SK-N-SH (cell line): ENCODE measurements around the gene DSP. TPM values are rescaled to one million over a fixed set of nuclear protein-coding genes. Genes with fewer than 3 reads are reported as not detected.

Experiments used
- CTCF ChIA-PET: fragments of 300-600, 350-600 bp; formaldehyde crosslinking; extraction: SDS; loops from one replicate; lab custom pipeline; 2021; lab: Yijun Ruan, JAX
- POLR2A ChIA-PET: fragments of 350-600 bp; sonication (Branson Sonifier 250); formaldehyde crosslinking; extraction: SDS; loops from one replicate; lab custom pipeline; 2020; ENCODE audit warnings: antibody characterized with exemption, inconsistent platforms; lab: Yijun Ruan, JAX
- DNase-seq: peaks from one replicate; pipeline ENCODE4 v3.0.0; 2012
- H2AFZ ChIP-seq: fragments of 200-600 bp; sonication (generic); 2 replicates; pipeline ENCODE4 v1.8.1; 2016; ENCODE audit warnings: antibody characterized with exemption, mild to moderate bottlenecking, low read depth
- H3F3A ChIP-seq: fragments of 200-600 bp; sonication (generic); replicated peaks from 2 replicates; pipeline ENCODE3; 2016; ENCODE audit warnings: antibody characterized with exemption, mild to moderate bottlenecking; ENCODE audit not compliant: insufficient read depth
- H3K27ac ChIP-seq, 2 experiments: fragments of 200-500 bp in 1 of 2; fragments of 200-600 bp in 1 of 2; sonication (Bioruptor generic) in 1 of 2; sonication (generic), shearing (Covaris generic) in 1 of 2; 2 replicates each; pipeline versions ENCODE4 v1.5.1 to v1.6.1; 2014 to 2016; ENCODE audit warnings: low read depth in 2 of 2, inconsistent platforms in 1 of 2, low read length in 1 of 2, mild to moderate bottlenecking in 1 of 2, mixed read lengths in 1 of 2
- H3K27me3 ChIP-seq: fragments of 200-600 bp; sonication (generic), shearing (Covaris generic); 2 replicates; pipeline ENCODE4 v1.6.1; 2016; ENCODE audit warnings: mixed run types; ENCODE audit not compliant: insufficient read depth
- H3K36me3 ChIP-seq, 2 experiments: fragments of 200-500 bp in 1 of 2; fragments of 200-600 bp in 1 of 2; sonication (Bioruptor generic) in 1 of 2; sonication (generic) in 1 of 2; replicated peaks in 1 of 2; 2 replicates each; pipeline versions ENCODE3 to v1.5.1; 2014 to 2016; ENCODE audit warnings: low read length in 1 of 2, mild to moderate bottlenecking in 1 of 2; ENCODE audit not compliant: insufficient read depth in 2 of 2, control insufficient read depth in 1 of 2
- H3K4me1 ChIP-seq, 2 experiments: fragments of 200-500 bp in 1 of 2; fragments of 200-600 bp in 1 of 2; sonication (Bioruptor generic) in 1 of 2; sonication (generic), shearing (Covaris generic) in 1 of 2; 2 replicates each; pipeline versions ENCODE4 v1.5.1 to v1.6.1; 2014 to 2016; ENCODE audit warnings: low read depth in 1 of 2, low read length in 1 of 2, mixed run types in 1 of 2; ENCODE audit not compliant: insufficient read depth in 2 of 2, control insufficient read depth in 1 of 2
- H3K4me2 ChIP-seq: fragments of 200-600 bp; sonication (generic), shearing (Covaris generic); 2 replicates; pipeline ENCODE4 v1.6.1; 2017; ENCODE audit warnings: mixed run types
- H3K4me3 ChIP-seq, 2 experiments: fragments of 200-500 bp in 1 of 2; fragments of 200-600 bp in 1 of 2; sonication (Bioruptor generic) in 1 of 2; sonication (generic), shearing (Covaris generic) in 1 of 2; 2 replicates each; pipeline versions ENCODE4 v1.5.1 to v1.8.1; 2014 to 2016; ENCODE audit warnings: low read depth in 2 of 2, inconsistent platforms in 1 of 2, low read length in 1 of 2, mild to moderate bottlenecking in 1 of 2, mixed read lengths in 1 of 2, moderate library complexity in 1 of 2
- H3K79me2 ChIP-seq: fragments of 200-600 bp; sonication (generic); 2 replicates; pipeline ENCODE4 v1.8.1; 2017; ENCODE audit warnings: mild to moderate bottlenecking; ENCODE audit not compliant: insufficient read depth
- H3K9ac ChIP-seq: fragments of 200-600 bp; sonication (generic); 2 replicates; pipeline ENCODE4 v1.6.1; 2017; ENCODE audit warnings: mixed run types
- H3K9me2 ChIP-seq: fragments of 200-600 bp; sonication (generic); 2 replicates; pipeline ENCODE4 v1.6.1; 2017; ENCODE audit warnings: mixed run types
- H3K9me3 ChIP-seq: fragments of 200-600 bp; sonication (generic); 2 replicates; pipeline ENCODE4 v1.6.1; 2017; ENCODE audit warnings: mixed run types, mild to moderate bottlenecking, moderate library complexity
- H4K20me1 ChIP-seq: fragments of 200-600 bp; sonication (generic); 2 replicates; pipeline ENCODE4 v1.6.1; 2017; ENCODE audit warnings: mild to moderate bottlenecking, mixed run types; ENCODE audit not compliant: insufficient read depth
- EZH2phosphoT487 ChIP-seq: fragments of 200-600 bp; sonication (generic); IDR thresholded peaks from 2 replicates; pipeline ENCODE4 v1.6.1; 2017; ENCODE audit warnings: low read depth, mixed run types, mild to moderate bottlenecking, antibody characterized with exemption, moderate library complexity, borderline replicate concordance
- JUND ChIP-seq: IDR thresholded peaks from 2 replicates; pipeline ENCODE4 v1.4.0; 2012
- MEF2A ChIP-seq: IDR thresholded peaks from 2 replicates; pipeline ENCODE4 v1.4.0; 2012; ENCODE audit warnings: low read depth, borderline replicate concordance
- MXI1 ChIP-seq: IDR thresholded peaks from 2 replicates; pipeline ENCODE4 v1.6.1; 2012; ENCODE audit warnings: mild to moderate bottlenecking, low read depth, low read length, improper control_type of control experiment
- POLR2AphosphoS5 ChIP-seq: IDR thresholded peaks from 2 replicates; pipeline ENCODE4 v1.6.1; 2012; ENCODE audit warnings: low read depth, low read length
- RCOR1 ChIP-seq: fragments of 150-350 bp; IDR thresholded peaks from 2 replicates; pipeline ENCODE4 v1.6.1; 2017; ENCODE audit warnings: antibody characterized with exemption, low read length
- RFX5 ChIP-seq: IDR thresholded peaks from 2 replicates; pipeline ENCODE4 v1.6.1; 2012; ENCODE audit warnings: mild to moderate bottlenecking, improper control_type of control experiment, low read length
- RXRA ChIP-seq: IDR thresholded peaks from 2 replicates; pipeline ENCODE4 v1.4.0; 2012; ENCODE audit warnings: low read depth, mild to moderate bottlenecking, borderline replicate concordance
- SIN3A ChIP-seq: IDR thresholded peaks from 2 replicates; pipeline ENCODE4 v1.6.1; 2012; ENCODE audit warnings: low read depth, mild to moderate bottlenecking, low read length, moderate library complexity, borderline replicate concordance
- YY1 ChIP-seq: IDR thresholded peaks from 2 replicates; pipeline ENCODE4 v1.4.0; 2012; ENCODE audit warnings: low read depth, mild to moderate bottlenecking
- ZBTB33 ChIP-seq: IDR thresholded peaks from 2 replicates; pipeline ENCODE4 v1.4.0; 2012; ENCODE audit warnings: low read depth, borderline replicate concordance
- WGBS: methylation state at CpG from one replicate; pipeline ENCODE4 v1.1.6; 2017; ENCODE audit warnings: low lambda C conversion rate; 5-methylcytosine and 5-hydroxymethylcytosine counted together
- polyA plus RNA-seq, 3 experiments: library from polyadenylated mRNA; depleted of rRNA; stranded (reverse); fragments of >200 nt; gene quantifications; 2 replicates each; pipeline ENCODE4 v1.2.3, GENCODE V29; 2012
- TF ChIP-seq, protein P1 (sequence below): fragments of 150-350 bp; IDR thresholded peaks from 2 replicates; pipeline ENCODE4 v1.6.1; 2017; ENCODE audit warnings: antibody characterized with exemption, low read length, low read depth, borderline replicate concordance
- TF ChIP-seq, protein P2 (sequence below): IDR thresholded peaks from 2 replicates; pipeline ENCODE4; 2012
- TF ChIP-seq, protein P3 (sequence below): IDR thresholded peaks from 2 replicates; pipeline ENCODE4 v1.4.0; 2012; ENCODE audit warnings: low read depth

The DSP gene
- polyA plus RNA-seq, 1 of the 3 experiments (the other 2 are of a cell fraction), result 0.02 TPM

GRCh38 chr6:7544597-7544996 is 3.1 kb downstream of the DSP start:
- POLR2A ChIA-PET, result no interaction called here
- H3K4me2 ChIP-seq, result no peak overlapping the region
- TF ChIP-seq MXI1 (no peak), RCOR1 (no peak), SIN3A (no peak), EZH2phosphoT487 (no peak), ZBTB33 (no peak), JUND (no peak), MEF2A (no peak), RXRA (no peak), RFX5 (no peak), POLR2AphosphoS5 (no peak), YY1 (no peak)
- TF ChIP-seq, protein P1, sequence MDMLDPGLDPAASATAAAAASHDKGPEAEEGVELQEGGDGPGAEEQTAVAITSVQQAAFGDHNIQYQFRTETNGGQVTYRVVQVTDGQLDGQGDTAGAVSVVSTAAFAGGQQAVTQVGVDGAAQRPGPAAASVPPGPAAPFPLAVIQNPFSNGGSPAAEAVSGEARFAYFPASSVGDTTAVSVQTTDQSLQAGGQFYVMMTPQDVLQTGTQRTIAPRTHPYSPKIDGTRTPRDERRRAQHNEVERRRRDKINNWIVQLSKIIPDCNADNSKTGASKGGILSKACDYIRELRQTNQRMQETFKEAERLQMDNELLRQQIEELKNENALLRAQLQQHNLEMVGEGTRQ, result no peak
- TF ChIP-seq, protein P2, sequence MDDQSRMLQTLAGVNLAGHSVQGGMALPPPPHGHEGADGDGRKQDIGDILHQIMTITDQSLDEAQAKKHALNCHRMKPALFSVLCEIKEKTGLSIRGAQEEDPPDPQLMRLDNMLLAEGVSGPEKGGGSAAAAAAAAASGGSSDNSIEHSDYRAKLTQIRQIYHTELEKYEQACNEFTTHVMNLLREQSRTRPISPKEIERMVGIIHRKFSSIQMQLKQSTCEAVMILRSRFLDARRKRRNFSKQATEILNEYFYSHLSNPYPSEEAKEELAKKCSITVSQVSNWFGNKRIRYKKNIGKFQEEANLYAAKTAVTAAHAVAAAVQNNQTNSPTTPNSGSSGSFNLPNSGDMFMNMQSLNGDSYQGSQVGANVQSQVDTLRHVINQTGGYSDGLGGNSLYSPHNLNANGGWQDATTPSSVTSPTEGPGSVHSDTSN, result no peak
- TF ChIP-seq, protein P3, sequence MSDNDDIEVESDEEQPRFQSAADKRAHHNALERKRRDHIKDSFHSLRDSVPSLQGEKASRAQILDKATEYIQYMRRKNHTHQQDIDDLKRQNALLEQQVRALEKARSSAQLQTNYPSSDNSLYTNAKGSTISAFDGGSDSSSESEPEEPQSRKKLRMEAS, result no peak
- WGBS, result 9% methylated on average over 3 of the region's 3 CpGs
- H3K4me3 ChIP-seq, result no peak overlapping the region
- H3F3A ChIP-seq, result no peaks in the 10 kb centered on the region
- no peak overlapping the region for H3K27ac ChIP-seq
- no peaks in the 10 kb centered on the region for H3K36me3 ChIP-seq
- H4K20me1 ChIP-seq, result no peaks in the 10 kb centered on the region
- H3K9me3 ChIP-seq, result no peaks in the 10 kb centered on the region
- no peaks in the 10 kb centered on the region for H3K9me2 ChIP-seq
- H3K4me1 ChIP-seq, result no peaks in the 10 kb centered on the region; a peak in 1 of 4 replicates
- H2AFZ ChIP-seq, result no peak overlapping the region
- H3K79me2 ChIP-seq, result no peaks in the 10 kb centered on the region
- no peak overlapping the region for H3K9ac ChIP-seq
- H3K27me3 ChIP-seq, result peaks cover 93% of the 10 kb centered on the region
- no peak for DNase-seq
- CTCF ChIA-PET, result no interaction called here
